Smooth muscle cell (in vitro differentiated cells): ENCODE results near the gene ZNF248. TPM values are rescaled to one million over a fixed set of nuclear protein-coding genes. Genes with fewer than 3 reads are reported as not detected.

Experiments
- DNase-seq: peaks from one replicate; lab custom pipeline; 2025; ENCODE audit not compliant: unreplicated experiment; lab: John Stamatoyannopoulos, UW
- H2AFZ ChIP-seq: fragments of 200-600 bp; sonication (generic); 2 replicates; pipeline ENCODE4 v1.6.0; 2016; ENCODE audit warnings: antibody characterized with exemption, low read depth, mild to moderate bottlenecking
- H3F3A ChIP-seq: fragments of 200-600 bp; sonication (generic); 2 replicates; pipeline ENCODE4 v1.6.0; 2017; ENCODE audit warnings: antibody characterized with exemption, low read depth
- H3K27ac ChIP-seq: fragments of 200-600 bp; sonication (generic); 2 replicates; pipeline ENCODE4 v1.5.1; 2016; ENCODE audit warnings: low read depth, mild to moderate bottlenecking
- H3K27me3 ChIP-seq: fragments of 200-600 bp; sonication (generic); 2 replicates; pipeline ENCODE4 v1.6.1; 2016; ENCODE audit warnings: low read depth, mild to moderate bottlenecking
- H3K36me3 ChIP-seq: fragments of 200-600 bp; sonication (generic); 2 replicates; pipeline ENCODE4 v1.5.1; 2016; ENCODE audit warnings: low read depth
- H3K4me1 ChIP-seq: fragments of 200-600 bp; sonication (generic); 2 replicates; pipeline ENCODE4 v1.5.1; 2016; ENCODE audit warnings: low read depth
- H3K4me2 ChIP-seq: fragments of 200-600 bp; sonication (generic); 2 replicates; pipeline ENCODE4 v1.6.0; 2016; ENCODE audit warnings: mild to moderate bottlenecking
- H3K4me3 ChIP-seq: fragments of 200-600 bp; sonication (generic); 2 replicates; pipeline ENCODE4 v1.5.1; 2016; ENCODE audit warnings: mild to moderate bottlenecking
- H3K79me2 ChIP-seq: fragments of 200-600 bp; sonication (generic); 2 replicates; pipeline ENCODE4 v1.6.0; 2016; ENCODE audit warnings: low read depth, mild to moderate bottlenecking
- H3K9ac ChIP-seq: fragments of 200-600 bp; sonication (generic); 2 replicates; pipeline ENCODE4 v1.6.0; 2016; ENCODE audit warnings: low read depth
- H3K9me3 ChIP-seq: fragments of 200-600 bp; sonication (generic); replicated peaks from 2 replicates; pipeline ENCODE4 v1.5.1; 2016; ENCODE audit warnings: low read depth
- H4K20me1 ChIP-seq: fragments of 200-600 bp; sonication (generic); 2 replicates; pipeline ENCODE4 v1.6.0; 2016; ENCODE audit warnings: low read depth
- CTCF ChIP-seq: fragments of 200-600 bp; sonication (generic); IDR thresholded peaks from 2 replicates; pipeline ENCODE4 v1.5.1; 2017; ENCODE audit warnings: borderline replicate concordance, mild to moderate bottlenecking, antibody characterized with exemption; ENCODE audit not compliant: insufficient read depth, poor library complexity, severe bottlenecking
- WGBS: methylation state at CpG from one replicate; pipeline ENCODE4 v1.1.7; 2016; ENCODE audit warnings: low lambda C conversion rate; 5-methylcytosine and 5-hydroxymethylcytosine counted together
- polyA plus RNA-seq: library from polyadenylated mRNA; unstranded; fragments of >200 nt; fragmentation: Nextera tagmentation; extraction: Ambion mirVana; gene quantifications from 2 replicates; pipeline ENCODE4 v1.2.1, GENCODE V29; 2016
- total RNA-seq: library from RNA; depleted of rRNA; stranded (reverse); fragments of >200 nt; gene quantifications from 2 replicates; pipeline ENCODE4 v1.2.3, GENCODE V29; 2014

Gene ZNF248
- total and polyA plus RNA-seq, 2 experiments from 2014 or later = not detected

GRCh38 chr10:37763132-37763531, 94.3 kb downstream of the ZNF248 start:
- H2AFZ ChIP-seq = no peak overlapping the region
- H3K27ac ChIP-seq = no peak overlapping the region
- DNase-seq = no peak
- H3K4me3 ChIP-seq = no peak overlapping the region
- H3F3A ChIP-seq = no peaks in the 10 kb centered on the region
- H3K27me3 ChIP-seq = no peaks in the 10 kb centered on the region
- H3K36me3 ChIP-seq = no peaks in the 10 kb centered on the region
- no peak for TF ChIP-seq CTCF
- no peaks in the 10 kb centered on the region for H3K4me1 ChIP-seq
- H3K79me2 ChIP-seq = no peaks in the 10 kb centered on the region
- peaks cover 8% of the 10 kb centered on the region for H3K9me3 ChIP-seq
- H3K4me2 ChIP-seq = no peak overlapping the region
- no peak overlapping the region for H3K9ac ChIP-seq
- H4K20me1 ChIP-seq = no peaks in the 10 kb centered on the region
- WGBS = 56% methylated on average over 3 of the region's 3 CpGs

- no peak overlapping the region for H3K27ac ChIP-seq
- peaks cover 8% of the 10 kb centered on the region for H3K9me3 ChIP-seq
- no peak for DNase-seq
- no peak overlapping the region for H2AFZ ChIP-seq
- H3K36me3 ChIP-seq = no peaks in the 10 kb centered on the region
- no peak overlapping the region for H3K9ac ChIP-seq
- H3F3A ChIP-seq = no peaks in the 10 kb centered on the region
- no peaks in the 10 kb centered on the region for H4K20me1 ChIP-seq
- TF ChIP-seq CTCF = no peak
- H3K4me1 ChIP-seq = no peaks in the 10 kb centered on the region
- H3K4me2 ChIP-seq = no peak overlapping the region
- no peaks in the 10 kb centered on the region for H3K27me3 ChIP-seq
- no peak overlapping the region for H3K4me3 ChIP-seq
- no peaks in the 10 kb centered on the region for H3K79me2 ChIP-seq
Observed at GRCh38 chr10:37762287-37762686, 95.1 kb downstream of the ZNF248 start.

- no peak overlapping the region for H3K9ac ChIP-seq
- H3K4me1 ChIP-seq = no peaks in the 10 kb centered on the region
- no peak for DNase-seq
- H3K36me3 ChIP-seq = no peaks in the 10 kb centered on the region
- no peak overlapping the region for H3K4me2 ChIP-seq
- no peak overlapping the region for H3K27ac ChIP-seq
- no peaks in the 10 kb centered on the region for H3K27me3 ChIP-seq
- no peak overlapping the region for H2AFZ ChIP-seq
- 17% methylated on average over 1 of the region's 1 CpG for WGBS
- no peaks in the 10 kb centered on the region for H3F3A ChIP-seq
- H3K79me2 ChIP-seq = no peaks in the 10 kb centered on the region
- peaks cover 11% of the 10 kb centered on the region for H3K9me3 ChIP-seq
- H4K20me1 ChIP-seq = no peaks in the 10 kb centered on the region
- H3K4me3 ChIP-seq = no peak overlapping the region
- no peak for TF ChIP-seq CTCF
Observed at GRCh38 chr10:37760817-37761216, 96.6 kb downstream of the ZNF248 start.

GRCh38 chr10:37758074-37758473, 99.3 kb downstream of the ZNF248 start:
- Histone ChIP-seq H3K4me2 (no peak overlapping the region), H3K4me3 (no peak overlapping the region), H3K4me1 (no peaks in the 10 kb centered on the region), H3K9me3 (peaks cover 11% of the 10 kb centered on the region), H3K27me3 (no peaks in the 10 kb centered on the region), H3F3A (no peaks in the 10 kb centered on the region), H3K9ac (no peak overlapping the region), H4K20me1 (no peaks in the 10 kb centered on the region), H3K27ac (no peak overlapping the region), H2AFZ (no peak overlapping the region), H3K79me2 (no peaks in the 10 kb centered on the region), H3K36me3 (no peaks in the 10 kb centered on the region)
- DNase-seq = no peak
- TF ChIP-seq CTCF = no peak
